T-helper 2 cell treated with Interferon-gamma antibody and Interleukin-4, amounts not matched to agents 5 μg/mL and 100 μg/mL, for 36 hours (primary cell): ENCODE results near the gene F5.

ENCODE experiments used
- DNase-seq: peaks from one replicate; pipeline ENCODE4 v3.0.0; 2021; ENCODE audit warnings: low spot score
- H3K27ac Mint-ChIP-seq: one replicate; pipeline ENCODE4 v1.8.0; 2021; ENCODE audit warnings: mild to moderate bottlenecking, mixed read lengths
- H3K27me3 Mint-ChIP-seq: one replicate; pipeline ENCODE4 v1.8.0; 2021; ENCODE audit warnings: low read depth, mixed read lengths
- H3K36me3 Mint-ChIP-seq: one replicate; pipeline ENCODE4 v1.8.0; 2021; ENCODE audit warnings: low read depth, mixed read lengths
- H3K4me1 Mint-ChIP-seq: one replicate; pipeline ENCODE4 v1.8.0; 2021; ENCODE audit warnings: low read depth, mixed read lengths
- H3K4me3 Mint-ChIP-seq: one replicate; pipeline ENCODE4 v1.8.0; 2022; ENCODE audit warnings: mild to moderate bottlenecking, moderate library complexity, mixed read lengths
- H3K9me3 Mint-ChIP-seq: one replicate; pipeline ENCODE4 v1.8.0; 2021; ENCODE audit warnings: mixed read lengths

F5 gene

GRCh38 chr1:169497317-169497716, 89.0 kb downstream of the F5 start:
- Mint-ChIP-seq H3K4me1 (peaks cover 11% of the 10 kb centered on the region), H3K27ac (no peak overlapping the region)

DNA sequence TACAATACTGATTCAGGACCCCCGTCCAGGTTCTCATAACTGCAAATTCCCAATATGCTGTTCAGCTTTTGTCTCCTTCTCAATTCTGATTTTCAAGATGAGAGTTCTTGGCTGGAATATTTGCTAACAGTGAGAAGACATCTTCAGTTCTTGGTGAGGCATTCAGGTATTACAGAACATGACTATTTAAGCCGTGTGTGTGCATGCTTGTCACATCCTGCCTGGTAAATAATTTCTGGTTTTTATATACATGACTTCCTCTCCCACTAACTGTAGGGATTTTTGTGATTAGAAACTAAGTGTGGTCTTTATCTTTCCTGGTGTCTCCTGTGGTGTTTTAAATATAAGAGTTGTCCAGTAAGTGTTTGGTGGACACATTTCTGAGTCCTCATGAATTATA, 90.4 kb downstream of the F5 start:
- DNase-seq: no peak
- Mint-ChIP-seq H3K4me1 (peaks cover 11% of the 10 kb centered on the region), H3K4me3 (no peak overlapping the region), H3K27me3 (no peaks in the 10 kb centered on the region), H3K27ac (no peak overlapping the region), H3K9me3 (peaks cover 11% of the 10 kb centered on the region), H3K36me3 (peaks cover 2% of the 10 kb centered on the region)

More at GRCh38 chr1:169497317-169497716, 89.0 kb downstream of the F5 start:
- Mint-ChIP-seq H3K27me3 (no peaks in the 10 kb centered on the region), H3K9me3 (peaks cover 11% of the 10 kb centered on the region), H3K36me3 (peaks cover 4% of the 10 kb centered on the region), H3K4me3 (no peak overlapping the region)
- DNase-seq: no peak

- no peak for DNase-seq
- peaks cover 11% of the 10 kb centered on the region for H3K9me3 Mint-ChIP-seq
- no peak overlapping the region for H3K27ac Mint-ChIP-seq
- H3K36me3 Mint-ChIP-seq: peaks cover 2% of the 10 kb centered on the region
- H3K4me3 Mint-ChIP-seq: no peak overlapping the region
- no peaks in the 10 kb centered on the region for H3K27me3 Mint-ChIP-seq
- H3K4me1 Mint-ChIP-seq: peaks cover 11% of the 10 kb centered on the region
These were observed 91.1 kb downstream of the F5 start for GRCh38 chr1:169495046-169495775.

DNA sequence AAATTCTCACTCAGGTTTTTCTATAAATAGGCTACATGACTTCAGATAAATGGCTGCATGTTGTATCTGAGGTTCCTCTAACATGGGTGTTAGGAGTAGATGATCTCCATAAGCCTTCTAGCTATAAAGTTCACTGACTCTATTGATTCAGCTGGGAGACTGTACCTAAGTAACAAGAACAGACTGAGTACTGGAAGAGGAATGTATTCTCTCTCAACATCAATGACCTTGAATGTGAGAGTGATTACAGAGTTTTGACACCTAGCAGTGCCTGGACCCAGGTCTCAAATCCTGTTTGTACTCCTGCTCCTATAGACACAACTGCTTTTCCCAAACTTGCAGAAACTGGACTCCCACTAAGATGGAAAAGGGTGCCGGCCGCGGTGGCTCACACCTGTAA, 91.9 kb downstream of the F5 start:
- no peak overlapping the region for H3K4me3 Mint-ChIP-seq
- no peak overlapping the region for H3K27ac Mint-ChIP-seq
- no peak for DNase-seq
- H3K4me1 Mint-ChIP-seq: peaks cover 10% of the 10 kb centered on the region
- no peaks in the 10 kb centered on the region for H3K27me3 Mint-ChIP-seq
- H3K9me3 Mint-ChIP-seq: peaks cover 11% of the 10 kb centered on the region
- peaks cover 2% of the 10 kb centered on the region for H3K36me3 Mint-ChIP-seq

DNA sequence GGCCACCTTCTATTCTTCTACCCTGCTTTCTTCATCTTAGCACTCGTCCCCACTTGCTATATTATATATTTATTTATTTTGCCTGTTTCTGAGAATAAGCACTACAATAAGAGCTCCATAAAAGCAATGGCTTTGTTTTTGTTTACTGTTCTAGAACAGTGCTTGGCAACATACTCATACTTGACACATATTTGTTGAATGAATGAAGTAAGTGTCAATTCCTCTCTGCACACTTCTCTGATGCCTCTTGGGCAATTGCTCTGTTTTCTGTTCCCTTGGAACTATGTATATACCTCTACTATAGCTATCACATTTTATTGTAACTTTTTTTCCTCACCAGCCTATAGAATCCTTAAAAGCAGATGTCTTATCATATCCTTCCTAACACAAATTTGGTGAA, 93.0 kb downstream of the F5 start:
- no peak for DNase-seq
- H3K4me3 Mint-ChIP-seq: no peak overlapping the region
- peaks cover 13% of the 10 kb centered on the region for H3K4me1 Mint-ChIP-seq
- H3K36me3 Mint-ChIP-seq: peaks cover 2% of the 10 kb centered on the region
- H3K27me3 Mint-ChIP-seq: no peaks in the 10 kb centered on the region
- H3K9me3 Mint-ChIP-seq: peaks cover 6% of the 10 kb centered on the region
- H3K27ac Mint-ChIP-seq: no peak overlapping the region

DNA sequence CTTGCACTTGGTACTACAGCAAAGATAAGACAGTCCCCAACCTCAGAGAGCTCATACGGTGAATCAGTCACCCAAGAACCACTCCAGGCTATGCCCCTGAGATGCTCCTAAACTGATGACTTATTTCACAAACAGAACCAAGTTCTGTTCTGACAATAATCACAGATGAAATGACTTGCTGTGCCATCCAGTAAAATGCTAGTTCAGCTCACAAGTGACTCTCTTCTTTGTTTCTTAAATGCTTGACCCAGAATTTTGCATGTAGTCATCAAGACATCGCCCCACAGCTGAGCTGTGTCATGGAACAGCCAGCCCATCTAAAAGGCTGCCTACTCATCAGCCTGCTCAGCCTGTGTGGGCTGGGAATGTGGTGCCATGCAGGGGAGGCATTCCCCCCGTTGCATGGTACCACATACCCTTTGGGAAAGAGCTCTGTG, 94.4 kb downstream of the F5 start:
- H3K36me3 Mint-ChIP-seq: no peaks in the 10 kb centered on the region
- no peaks in the 10 kb centered on the region for H3K27me3 Mint-ChIP-seq
- H3K27ac Mint-ChIP-seq: no peak overlapping the region
- H3K4me1 Mint-ChIP-seq: peaks cover 23% of the 10 kb centered on the region
- no peaks in the 10 kb centered on the region for H3K9me3 Mint-ChIP-seq
- DNase-seq: peak; percentile 61
- no peak overlapping the region for H3K4me3 Mint-ChIP-seq

GRCh38 chr1:169488157-169488556, 98.1 kb downstream of the F5 start:
- Mint-ChIP-seq H3K36me3 (peaks cover 2% of the 10 kb centered on the region), H3K4me3 (no peak overlapping the region), H3K27ac (no peak overlapping the region), H3K4me1 (peaks cover 43% of the 10 kb centered on the region), H3K27me3 (no peaks in the 10 kb centered on the region), H3K9me3 (no peaks in the 10 kb centered on the region)
- DNase-seq: no peak

GRCh38 chr1:169487561-169487960, 98.7 kb downstream of the F5 start:
- H3K36me3 Mint-ChIP-seq: peaks cover 2% of the 10 kb centered on the region
- no peak overlapping the region for H3K27ac Mint-ChIP-seq
- no peaks in the 10 kb centered on the region for H3K27me3 Mint-ChIP-seq
- H3K4me3 Mint-ChIP-seq: no peak overlapping the region
- no peak for DNase-seq
- H3K9me3 Mint-ChIP-seq: no peaks in the 10 kb centered on the region
- H3K4me1 Mint-ChIP-seq: peaks cover 45% of the 10 kb centered on the region

- peaks cover 2% of the 10 kb centered on the region for H3K36me3 Mint-ChIP-seq
- DNase-seq: no peak
- H3K27me3 Mint-ChIP-seq: no peaks in the 10 kb centered on the region
- H3K4me1 Mint-ChIP-seq: peaks cover 46% of the 10 kb centered on the region
- H3K9me3 Mint-ChIP-seq: no peaks in the 10 kb centered on the region
- H3K4me3 Mint-ChIP-seq: peak overlapping the region; percentile 96
- no peak overlapping the region for H3K27ac Mint-ChIP-seq
These were observed 99.1 kb downstream of the F5 start for GRCh38 chr1:169487133-169487532.

- peaks cover 46% of the 10 kb centered on the region for H3K4me1 Mint-ChIP-seq
- H3K27ac Mint-ChIP-seq: peak overlapping the region; percentile 89
- no peak for DNase-seq
- H3K27me3 Mint-ChIP-seq: no peaks in the 10 kb centered on the region
- H3K9me3 Mint-ChIP-seq: no peaks in the 10 kb centered on the region
- peaks cover 2% of the 10 kb centered on the region for H3K36me3 Mint-ChIP-seq
- peak overlapping the region; percentile 96 for H3K4me3 Mint-ChIP-seq
These were observed 99.8 kb downstream of the F5 start for GRCh38 chr1:169486281-169487051.

DNA sequence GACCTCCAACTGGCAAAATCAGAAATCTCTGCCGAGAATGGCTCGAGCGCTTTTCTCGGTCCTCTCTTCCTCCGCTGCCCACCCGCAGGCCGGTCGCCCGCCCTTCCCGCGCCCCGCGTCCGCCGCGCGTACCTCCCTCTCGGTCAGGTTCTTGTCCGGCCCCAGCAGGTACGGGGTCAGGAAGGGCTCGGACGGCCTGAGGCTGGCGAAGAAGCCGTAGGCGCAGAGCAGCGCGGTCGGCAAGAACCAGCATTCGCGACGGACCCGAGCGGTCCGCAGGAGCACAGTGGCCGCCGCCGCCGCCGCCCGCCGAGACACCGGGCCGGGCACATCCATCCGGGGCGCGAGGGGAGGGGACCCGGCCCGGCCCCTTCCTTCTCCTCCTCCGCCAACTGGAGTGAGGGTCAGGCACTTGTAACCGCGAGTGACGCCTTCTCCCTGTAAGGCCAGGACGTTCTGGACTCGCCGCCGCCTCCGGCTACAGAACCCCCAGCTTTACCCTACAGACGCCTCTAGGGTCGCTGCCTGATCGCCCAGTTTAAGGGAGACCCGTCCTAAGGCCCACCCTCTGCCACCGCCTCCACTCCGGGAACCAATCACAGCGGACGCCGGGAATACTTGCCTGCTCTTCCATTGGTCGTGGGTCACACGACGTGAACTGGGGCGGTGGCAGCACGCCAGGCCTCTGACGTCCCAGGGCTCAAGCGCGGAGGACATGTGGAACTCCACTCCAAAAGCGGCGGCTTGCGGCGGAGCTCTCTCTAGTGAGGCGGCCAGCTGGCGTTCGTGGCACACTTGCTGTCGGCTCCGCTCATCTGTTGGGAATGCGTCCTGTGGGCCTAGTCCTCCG, 100.6 kb downstream of the F5 start, which contains the start of gene SLC19A2:
TSS of gene SLC19A2 (minus strand) at position 514 of the 850 bp plus-strand sequence. CDS start at position 336, 178 bp downstream.
- Mint-ChIP-seq H3K4me3 (peak within 1 kb of the TSS; percentile 96), H3K27me3 (no peaks in the 10 kb centered on the region), H3K27ac (peak within 1 kb of the TSS; percentile 89), H3K4me1 (peaks cover 50% of the 10 kb centered on the region), H3K9me3 (no peaks in the 10 kb centered on the region), H3K36me3 (peaks cover 3% of the 10 kb centered on the region)
- peak; percentile 95 for DNase-seq

GRCh38 chr1:169484683-169485430, 101.4 kb downstream of the F5 start:
- Mint-ChIP-seq H3K27me3 (no peaks in the 10 kb centered on the region), H3K9me3 (no peaks in the 10 kb centered on the region), H3K4me3 (peak overlapping the region; percentile 96), H3K36me3 (peaks cover 6% of the 10 kb centered on the region), H3K4me1 (peaks cover 52% of the 10 kb centered on the region), H3K27ac (peak overlapping the region; percentile 89)
- DNase-seq: no peak

GRCh38 chr1:169484101-169484500, 102.2 kb downstream of the F5 start:
- peak overlapping the region; percentile 96 for H3K4me3 Mint-ChIP-seq
- no peaks in the 10 kb centered on the region for H3K27me3 Mint-ChIP-seq
- peaks cover 54% of the 10 kb centered on the region for H3K4me1 Mint-ChIP-seq
- no peak for DNase-seq
- peaks cover 6% of the 10 kb centered on the region for H3K36me3 Mint-ChIP-seq
- H3K27ac Mint-ChIP-seq: peak overlapping the region; percentile 10
- H3K9me3 Mint-ChIP-seq: no peaks in the 10 kb centered on the region
